Body of pancreas (tissue), 4 donors: Measurements from ENCODE around the gene PHLDB1. TPM values are rescaled to one million over a fixed set of nuclear protein-coding genes. Genes with fewer than 3 reads are reported as not detected.
"Not testable (repeated sequence)": the region's sequence is repeated elsewhere in the genome, so short reads cannot be mapped to it uniquely, and the experiment has no call there.

Experiments used
- ATAC-seq: fragments of 150-250 bp; one replicate; pipeline ENCODE4 v1.9.1; 2016
- DNase-seq, 4 donors: peaks; one replicate each; pipeline ENCODE4 v3.0.0-alpha.2; 2019
- H3K27ac ChIP-seq, 4 donors: fragments of 200-600 bp; sonication (generic); 1 replicate in 3 of 4; 2 replicates in 1 of 4; pipeline versions ENCODE4 v1.5.1 to v1.6.1; 2016 to 2019; ENCODE audit warnings: mild to moderate bottlenecking in 1 of 4, mixed read lengths in 1 of 4, moderate library complexity in 1 of 4
- H3K27me3 ChIP-seq, 2 donors: fragments of 200-600 bp; sonication (generic); one replicate each; pipeline ENCODE4 v1.6.0; 2016; ENCODE audit warnings: mild to moderate bottlenecking in 1 of 2
- H3K36me3 ChIP-seq, 2 donors: fragments of 200-600 bp; sonication (generic); replicated peaks in 1 of 2; 2 replicates each; pipeline ENCODE4 v1.5.1; 2016; ENCODE audit warnings: low read depth in 2 of 2; ENCODE audit not compliant: insufficient read depth in 1 of 2
- H3K4me1 ChIP-seq: fragments of 200-600 bp; sonication (generic); one replicate; pipeline ENCODE4 v1.6.0; 2016
- H3K4me3 ChIP-seq, 2 donors: fragments of 200-600 bp; sonication (generic); 1 replicate in 1 of 2; 2 replicates in 1 of 2; pipeline ENCODE4 v1.5.1; 2016 to 2019
- H3K9me3 ChIP-seq, 3 donors: fragments of 200-600 bp; sonication (generic); 1 replicate in 2 of 3; 2 replicates in 1 of 3; pipeline ENCODE4 v1.5.1; 2016
- POLR2A ChIP-seq, 3 donors: fragments of 450-650 bp; IDR thresholded peaks; one replicate each; pipeline ENCODE4 v1.6.1; 2016; ENCODE audit warnings: antibody characterized with exemption in 3 of 3, mild to moderate bottlenecking in 2 of 3
- WGBS, 2 donors: methylation state at CpG; one replicate each; pipeline ENCODE4 v1.1.5; 2017; 5-methylcytosine and 5-hydroxymethylcytosine counted together
- intact Hi-C: fragments of 100-400 bp; cut with DNase I; formaldehyde crosslinking; loops from one replicate; pipeline ENCODE4 v1.15.1; 2023
- total RNA-seq, 2 donors: library from RNA; depleted of rRNA; stranded (reverse); fragments of >200 nt; gene quantifications; one replicate each; pipeline ENCODE4 v1.1.0, GENCODE V29; 2016
- TF ChIP-seq, protein P1 (sequence below), 7 experiments: fragments of 450-650 bp in 4 of 7; fragments of 200-600 bp in 3 of 7; sonication (generic) in 3 of 7; IDR thresholded peaks; one replicate each; pipeline ENCODE4 v1.5.1; 2016 to 2019; ENCODE audit warnings: antibody characterized with exemption in 7 of 7

The PHLDB1 gene
- total RNA-seq, 2 donors from 2014 or later = 71.9 to 166 TPM

DNA sequence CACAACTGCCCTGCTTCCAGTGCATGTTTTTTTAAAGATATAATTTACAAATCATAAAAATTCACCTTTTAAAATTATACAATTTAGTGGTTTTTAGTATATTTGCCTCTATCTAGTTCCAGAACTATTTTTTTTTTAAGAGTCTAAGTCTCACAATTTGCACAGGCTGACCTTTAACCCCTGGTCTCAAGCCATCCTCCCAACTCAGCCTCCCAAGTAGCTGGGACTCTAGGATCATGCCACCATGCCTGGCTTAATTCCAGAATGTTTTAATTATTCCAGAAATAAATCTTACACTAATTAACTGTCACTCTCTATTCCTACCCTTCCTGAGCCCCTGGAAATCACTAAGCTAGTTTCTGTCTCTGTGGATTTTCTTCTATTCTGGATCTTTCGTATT, 36.6 kb upstream of the PHLDB1 start:
- H3K9me3 ChIP-seq = no peaks in the 10 kb centered on the region
- no peaks in the 10 kb centered on the region for H3K36me3 ChIP-seq
- WGBS, 2 donors = 100% methylated on average over 1 of the region's 1 CpG
- TF ChIP-seq, protein P1, sequence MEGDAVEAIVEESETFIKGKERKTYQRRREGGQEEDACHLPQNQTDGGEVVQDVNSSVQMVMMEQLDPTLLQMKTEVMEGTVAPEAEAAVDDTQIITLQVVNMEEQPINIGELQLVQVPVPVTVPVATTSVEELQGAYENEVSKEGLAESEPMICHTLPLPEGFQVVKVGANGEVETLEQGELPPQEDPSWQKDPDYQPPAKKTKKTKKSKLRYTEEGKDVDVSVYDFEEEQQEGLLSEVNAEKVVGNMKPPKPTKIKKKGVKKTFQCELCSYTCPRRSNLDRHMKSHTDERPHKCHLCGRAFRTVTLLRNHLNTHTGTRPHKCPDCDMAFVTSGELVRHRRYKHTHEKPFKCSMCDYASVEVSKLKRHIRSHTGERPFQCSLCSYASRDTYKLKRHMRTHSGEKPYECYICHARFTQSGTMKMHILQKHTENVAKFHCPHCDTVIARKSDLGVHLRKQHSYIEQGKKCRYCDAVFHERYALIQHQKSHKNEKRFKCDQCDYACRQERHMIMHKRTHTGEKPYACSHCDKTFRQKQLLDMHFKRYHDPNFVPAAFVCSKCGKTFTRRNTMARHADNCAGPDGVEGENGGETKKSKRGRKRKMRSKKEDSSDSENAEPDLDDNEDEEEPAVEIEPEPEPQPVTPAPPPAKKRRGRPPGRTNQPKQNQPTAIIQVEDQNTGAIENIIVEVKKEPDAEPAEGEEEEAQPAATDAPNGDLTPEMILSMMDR (IDR thresholded peaks at IDR 0.05) = no peak
- TF ChIP-seq POLR2A (IDR thresholded peaks at IDR 0.05) = no peak
- intact Hi-C loops = no loop called here
- DNase-seq (no peak), ATAC-seq (no peak)
- H3K4me1 ChIP-seq = peaks cover 36% of the 10 kb centered on the region
- H3K4me3 ChIP-seq = no peak overlapping the region
- no peak overlapping the region for H3K27ac ChIP-seq
- no peaks in the 10 kb centered on the region for H3K27me3 ChIP-seq

DNA sequence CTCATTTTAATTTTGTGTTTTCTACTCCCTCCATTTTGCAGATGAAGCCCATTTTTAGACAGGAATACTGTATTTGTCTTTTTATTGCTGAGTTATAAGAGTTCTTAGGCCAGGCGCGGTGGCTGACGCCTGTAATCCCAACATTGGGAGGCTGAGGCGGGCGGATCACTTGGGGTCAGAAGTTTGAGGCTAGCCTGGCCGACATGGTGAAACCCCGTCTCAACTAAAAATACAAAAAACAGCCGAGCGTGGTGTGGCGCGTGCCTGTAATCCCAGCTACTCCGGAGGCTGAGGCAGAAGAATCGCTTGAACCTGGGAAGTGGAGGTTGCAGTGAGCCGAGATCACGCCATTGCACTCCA, 35.7 kb upstream of the PHLDB1 start:
- H3K36me3 ChIP-seq, intact Hi-C loops, H3K27me3 ChIP-seq, H3K9me3 ChIP-seq, ATAC-seq: not testable (repeated sequence)
- peaks cover 38% of the 10 kb centered on the region for H3K4me1 ChIP-seq
- H3K4me3 ChIP-seq = peak overlapping the region in 1 of 2 donors; percentile 81
- H3K27ac ChIP-seq = peak overlapping the region; percentile 30 to 100 (median 98)
- 16 to 25% methylated on average over 15 of the region's 15 CpGs for WGBS, 2 donors
- DNase-seq = peak in 2 of 4 donors; percentile 25 to 29

DNA sequence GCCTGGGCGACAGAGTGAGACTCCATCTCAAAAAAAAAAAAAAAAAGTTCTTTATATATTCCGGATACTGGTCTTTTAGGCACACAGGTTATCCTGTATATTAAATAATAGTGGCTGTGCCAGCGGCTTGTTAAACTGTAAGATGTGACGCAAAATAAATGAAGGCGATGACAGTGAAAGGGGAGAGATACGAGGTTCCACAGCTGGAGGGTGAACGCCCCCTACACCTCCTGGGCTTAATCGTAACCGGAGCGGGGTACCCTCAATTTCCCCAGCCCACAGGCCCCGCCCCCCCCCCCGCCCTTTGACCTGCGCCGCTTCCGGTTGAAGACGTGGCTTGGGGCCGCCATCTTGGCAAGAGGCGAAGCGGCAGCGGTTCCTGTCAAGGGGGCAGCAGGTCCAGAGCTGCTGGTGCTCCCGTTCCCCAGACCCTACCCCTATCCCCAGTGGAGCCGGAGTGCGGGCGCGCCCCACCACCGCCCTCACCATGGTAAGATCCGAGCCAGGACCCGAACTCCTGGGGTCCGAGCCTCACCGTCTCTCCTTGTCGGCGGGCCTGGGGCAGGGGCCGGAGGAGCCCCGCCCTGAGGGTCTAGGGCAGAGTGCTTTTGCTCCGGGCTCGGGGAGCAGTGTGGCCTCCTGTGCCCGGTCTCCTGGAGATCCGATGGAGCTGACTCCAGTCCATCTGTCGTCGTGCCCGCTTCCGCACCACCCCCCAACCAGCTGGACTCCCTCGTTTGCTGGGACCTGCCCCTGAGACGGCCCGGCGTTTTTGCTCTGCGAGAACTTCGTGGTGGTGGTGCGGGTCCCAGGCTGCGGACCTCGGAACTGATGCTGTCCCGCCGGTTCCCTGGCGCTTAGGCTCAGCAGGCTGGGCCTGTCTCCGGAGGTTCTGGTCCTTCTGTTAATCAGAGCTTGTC, 35.1 kb upstream of the PHLDB1 start, which contains the start of gene ARCN1:
TSS of gene ARCN1 (plus strand) at position 349 of the 920 bp plus-strand sequence. CDS start at position 488, 139 bp downstream.
- ATAC-seq (peak; percentile 91), DNase-seq (peak; percentile 76 to 83 (median 82))
- Histone ChIP-seq H3K36me3 (no peaks in the 10 kb centered on the region), H3K27ac (peak within 1 kb of the TSS; percentile 98 to 100 (median 98)), H3K27me3 (no peaks in the 10 kb centered on the region), H3K9me3 (no peaks in the 10 kb centered on the region), H3K4me1 (peaks cover 44% of the 10 kb centered on the region), H3K4me3 (peak within 1 kb of the TSS; percentile 33 to 81)
- intact Hi-C loops = no loop called here
- WGBS, 2 donors = 0% methylated on average over 10 to 50 of the region's 55 CpGs
- TF ChIP-seq POLR2A (IDR thresholded peaks at IDR 0.05) = peak; percentile 36 to 74 (median 72)
- TF ChIP-seq, protein P1 (IDR thresholded peaks at IDR 0.05) = no peak

DNA sequence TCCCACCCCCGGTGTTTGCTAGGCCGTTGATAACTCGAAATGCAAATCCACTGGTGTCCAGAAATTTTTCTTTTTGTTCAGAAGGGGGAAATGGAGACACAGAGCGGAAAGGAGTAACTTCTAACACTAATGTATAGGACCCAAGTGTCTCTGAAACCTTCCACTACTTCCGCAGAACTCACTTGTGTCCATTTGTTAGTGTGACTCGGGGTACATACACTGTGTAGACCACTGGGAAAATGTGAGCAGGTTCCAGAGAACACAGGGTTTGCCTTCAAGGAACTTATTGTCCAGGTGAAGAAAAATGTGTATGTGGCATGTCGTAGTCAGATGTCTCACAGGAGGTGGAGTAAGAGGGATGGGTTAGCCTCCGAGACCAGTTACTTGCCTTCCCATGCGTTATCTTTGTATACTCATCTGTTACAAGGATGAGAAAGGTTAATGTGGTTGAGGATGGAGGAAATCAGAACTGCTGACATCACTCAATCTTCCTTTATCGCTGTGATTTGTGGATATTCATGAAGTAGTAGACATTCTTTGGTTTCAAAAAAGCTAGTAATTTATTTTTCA, 34.3 kb upstream of the PHLDB1 start:
- H3K4me1 ChIP-seq = peaks cover 45% of the 10 kb centered on the region
- ATAC-seq (peak; percentile 8), DNase-seq (no peak)
- intact Hi-C loops = no loop called here
- peak overlapping the region; percentile 33 to 81 for H3K4me3 ChIP-seq
- H3K27me3 ChIP-seq = no peaks in the 10 kb centered on the region
- TF ChIP-seq, protein P1 (IDR thresholded peaks at IDR 0.05) = peak in 1 of 7 experiments; percentile 0
- no peak for TF ChIP-seq POLR2A (IDR thresholded peaks at IDR 0.05)
- WGBS, 2 donors = 0% methylated on average over 10 of the region's 10 CpGs
- H3K27ac ChIP-seq = peak overlapping the region; percentile 98 to 100 (median 98)
- H3K9me3 ChIP-seq = no peaks in the 10 kb centered on the region
- H3K36me3 ChIP-seq = no peaks in the 10 kb centered on the region

DNA sequence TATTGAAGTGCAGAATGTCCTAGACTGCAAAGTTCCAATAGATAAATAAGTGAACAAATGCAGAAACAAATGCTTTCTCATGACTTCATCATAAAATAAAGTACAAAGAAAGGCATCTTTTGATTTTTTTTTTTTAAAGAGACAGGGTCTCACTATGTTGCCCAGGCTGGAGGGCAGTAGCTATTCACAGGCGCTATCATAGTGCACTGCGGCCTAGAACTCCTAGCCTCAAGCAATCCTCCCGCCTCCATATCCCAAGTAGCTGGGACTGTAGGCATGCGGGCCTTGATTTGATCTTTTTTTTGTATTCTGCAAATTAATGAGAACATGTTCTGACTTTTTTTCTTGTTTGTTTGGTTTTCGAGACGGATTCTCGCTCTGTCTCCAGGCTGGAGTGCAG, 32.8 kb upstream of the PHLDB1 start:
- WGBS, 2 donors = 44 to 53% methylated on average over 7 of the region's 7 CpGs
- DNase-seq = no peak
- Histone ChIP-seq H3K27ac (no peak overlapping the region), H3K9me3 (no peaks in the 10 kb centered on the region), H3K36me3 (no peaks in the 10 kb centered on the region), H3K27me3 (no peaks in the 10 kb centered on the region), H3K4me1 (peaks cover 56% of the 10 kb centered on the region), H3K4me3 (no peak overlapping the region)
- intact Hi-C loops = no loop called here
- TF ChIP-seq POLR2A (IDR thresholded peaks at IDR 0.05) = no peak
- TF ChIP-seq, protein P1 (IDR thresholded peaks at IDR 0.05) = no peak
- no peak for ATAC-seq

DNA sequence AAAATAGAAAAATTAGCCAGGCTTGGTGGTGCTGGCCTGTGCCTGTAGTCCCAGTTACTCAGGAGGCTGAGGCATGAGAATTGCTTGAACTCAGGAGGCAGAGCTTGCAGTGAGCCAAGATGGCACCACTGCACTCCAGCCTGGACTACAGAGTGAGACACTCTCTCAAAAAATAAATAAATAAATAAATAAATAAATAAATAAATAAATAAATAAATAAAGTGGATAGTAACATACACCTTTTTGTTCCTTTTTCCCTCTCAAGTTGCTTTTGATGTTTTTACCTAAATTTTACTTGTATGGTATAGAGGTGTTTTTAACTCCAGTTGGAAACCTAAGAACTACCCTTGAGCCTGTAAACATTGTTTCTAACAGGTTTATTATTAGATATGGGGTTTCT, 29.4 kb upstream of the PHLDB1 start:
- H3K27me3 ChIP-seq, intact Hi-C loops, H3K9me3 ChIP-seq, H3K27ac ChIP-seq, H3K4me3 ChIP-seq, ATAC-seq, DNase-seq, H3K36me3 ChIP-seq: not testable (repeated sequence)
- peaks cover 57% of the 10 kb centered on the region for H3K4me1 ChIP-seq
